Measurements from ENCODE around the gene ECHDC1. TPM values are rescaled to one million over a fixed set of nuclear protein-coding genes. Genes with fewer than 3 reads are reported as not detected.

Gene ECHDC1
- total RNA-seq, 2 experiments from 2014 or later, result 38.6 to 40.2 TPM

- ATAC-seq (ENCODE audit: low read depth), result no peak
- no peak overlapping the region for H3K4me3 Mint-ChIP-seq
- H3K4me1 Mint-ChIP-seq, result peaks cover 6% of the 10 kb centered on the region
- H3K36me3 Mint-ChIP-seq, result peaks cover 11% of the 10 kb centered on the region
- no peaks in the 10 kb centered on the region for H3K9me3 Mint-ChIP-seq
- H3K27me3 Mint-ChIP-seq, result no peaks in the 10 kb centered on the region
- POLR2A ChIA-PET, result no interaction called here
- H3K27ac Mint-ChIP-seq, result no peak overlapping the region
- DNase-seq, result no peak
Measured at GRCh38 chr6:127328043-127328609, 15.3 kb downstream of the ECHDC1 start.

DNA sequence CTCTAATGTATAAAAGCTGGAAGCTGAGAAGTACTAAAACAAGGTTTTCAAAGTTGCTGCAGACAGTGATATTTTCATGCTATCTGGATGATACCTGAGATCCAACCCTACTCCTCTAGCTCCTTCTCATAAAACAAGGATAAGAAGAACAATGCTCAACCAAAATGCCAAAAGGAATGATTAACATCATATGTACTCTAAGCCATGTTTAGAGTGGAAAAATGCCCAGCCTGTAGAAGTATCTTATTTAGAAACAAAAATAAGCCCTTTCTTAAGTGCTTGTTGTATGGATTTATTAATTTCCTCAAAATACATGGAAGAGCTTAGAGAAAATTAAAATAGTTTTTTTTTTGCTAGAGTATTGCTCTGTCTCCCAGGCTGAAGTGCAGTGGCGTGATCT lies 23.7 kb downstream of the ECHDC1 start:
- Mint-ChIP-seq H3K4me1 (no peaks in the 10 kb centered on the region), H3K36me3 (peaks cover 14% of the 10 kb centered on the region), H3K27me3 (no peaks in the 10 kb centered on the region), H3K27ac (no peak overlapping the region), H3K9me3 (no peaks in the 10 kb centered on the region), H3K4me3 (no peak overlapping the region)
- no peak for DNase-seq
- ATAC-seq (ENCODE audit: low read depth), result no peak
- POLR2A ChIA-PET, result no interaction called here

DNA sequence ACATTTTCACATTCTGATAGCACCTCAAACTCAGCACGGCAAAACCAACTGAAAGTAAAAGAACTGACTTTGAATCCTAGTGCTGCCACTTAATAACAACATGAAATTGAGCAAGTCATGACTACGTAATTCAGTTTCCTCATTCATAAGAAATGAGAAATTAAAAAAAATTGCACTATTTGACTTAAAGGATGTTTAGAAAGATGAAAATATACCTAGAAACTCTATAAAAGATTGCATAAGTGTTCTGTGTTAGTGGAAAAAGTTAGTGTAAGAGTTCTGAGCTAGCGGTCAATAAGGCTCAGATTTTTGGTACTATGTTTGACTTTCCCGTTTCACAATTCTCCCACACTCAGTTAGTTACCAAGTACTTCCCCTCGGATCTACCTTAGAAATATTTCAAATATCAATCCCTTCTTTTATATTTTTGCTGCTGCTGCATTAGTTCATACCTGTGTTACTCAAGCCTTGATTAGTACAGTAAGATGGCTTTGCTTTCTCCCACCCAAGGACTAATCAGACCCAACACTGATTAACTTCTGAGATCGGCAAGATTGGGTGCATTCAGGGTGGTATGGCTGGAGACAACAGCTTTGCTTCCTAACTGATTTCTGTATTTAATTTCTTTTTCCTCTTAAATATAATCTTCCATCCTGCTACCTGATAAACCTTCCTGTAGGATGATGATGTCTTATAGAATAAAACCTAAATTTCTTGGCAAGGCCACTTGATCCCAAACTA lies 25.9 kb downstream of the ECHDC1 start:
- H3K27ac Mint-ChIP-seq, result no peak overlapping the region
- no peaks in the 10 kb centered on the region for H3K27me3 Mint-ChIP-seq
- peaks cover 19% of the 10 kb centered on the region for H3K36me3 Mint-ChIP-seq
- H3K4me1 Mint-ChIP-seq, result no peaks in the 10 kb centered on the region
- H3K4me3 Mint-ChIP-seq, result no peak overlapping the region
- POLR2A ChIA-PET, result no interaction called here
- DNase-seq, result no peak
- no peaks in the 10 kb centered on the region for H3K9me3 Mint-ChIP-seq
- no peak for ATAC-seq (ENCODE audit: low read depth)

DNA sequence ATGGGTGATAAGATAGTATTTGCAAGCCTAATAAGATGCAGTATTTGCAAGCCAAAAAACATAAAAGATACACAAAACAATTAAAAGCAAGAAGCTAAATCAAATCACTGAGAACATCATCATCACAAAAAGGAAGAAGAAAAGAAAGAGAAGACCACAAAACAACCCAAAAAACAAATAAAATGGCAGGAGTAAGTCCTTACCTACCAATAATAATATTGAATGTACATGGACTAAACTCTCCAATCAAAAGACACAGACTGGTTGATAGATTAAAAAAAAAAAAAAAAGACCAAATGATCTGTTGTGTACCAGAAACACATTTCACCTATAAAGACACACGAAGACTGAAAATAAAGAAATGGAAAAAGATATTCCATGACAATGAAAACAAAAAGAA lies 37.7 kb downstream of the ECHDC1 start:
- no peak overlapping the region for H3K4me3 Mint-ChIP-seq
- H3K9me3 Mint-ChIP-seq, result peaks cover 13% of the 10 kb centered on the region
- H3K36me3 Mint-ChIP-seq, result peaks cover 39% of the 10 kb centered on the region
- POLR2A ChIA-PET, result no interaction called here
- DNase-seq (no peak), ATAC-seq (ENCODE audit: low read depth) (no peak)
- H3K4me1 Mint-ChIP-seq, result peaks cover 6% of the 10 kb centered on the region
- no peaks in the 10 kb centered on the region for H3K27me3 Mint-ChIP-seq
- no peak overlapping the region for H3K27ac Mint-ChIP-seq

GRCh38 chr6:127303917-127304316 lies 39.5 kb downstream of the ECHDC1 start:
- no peak overlapping the region for H3K27ac Mint-ChIP-seq
- ATAC-seq (ENCODE audit: low read depth) (no peak), DNase-seq (no peak)
- H3K4me3 Mint-ChIP-seq, result no peak overlapping the region
- no peaks in the 10 kb centered on the region for H3K27me3 Mint-ChIP-seq
- H3K9me3 Mint-ChIP-seq, result peaks cover 9% of the 10 kb centered on the region
- H3K36me3 Mint-ChIP-seq, result peaks cover 26% of the 10 kb centered on the region
- POLR2A ChIA-PET, result no interaction called here
- H3K4me1 Mint-ChIP-seq, result peaks cover 5% of the 10 kb centered on the region

DNA sequence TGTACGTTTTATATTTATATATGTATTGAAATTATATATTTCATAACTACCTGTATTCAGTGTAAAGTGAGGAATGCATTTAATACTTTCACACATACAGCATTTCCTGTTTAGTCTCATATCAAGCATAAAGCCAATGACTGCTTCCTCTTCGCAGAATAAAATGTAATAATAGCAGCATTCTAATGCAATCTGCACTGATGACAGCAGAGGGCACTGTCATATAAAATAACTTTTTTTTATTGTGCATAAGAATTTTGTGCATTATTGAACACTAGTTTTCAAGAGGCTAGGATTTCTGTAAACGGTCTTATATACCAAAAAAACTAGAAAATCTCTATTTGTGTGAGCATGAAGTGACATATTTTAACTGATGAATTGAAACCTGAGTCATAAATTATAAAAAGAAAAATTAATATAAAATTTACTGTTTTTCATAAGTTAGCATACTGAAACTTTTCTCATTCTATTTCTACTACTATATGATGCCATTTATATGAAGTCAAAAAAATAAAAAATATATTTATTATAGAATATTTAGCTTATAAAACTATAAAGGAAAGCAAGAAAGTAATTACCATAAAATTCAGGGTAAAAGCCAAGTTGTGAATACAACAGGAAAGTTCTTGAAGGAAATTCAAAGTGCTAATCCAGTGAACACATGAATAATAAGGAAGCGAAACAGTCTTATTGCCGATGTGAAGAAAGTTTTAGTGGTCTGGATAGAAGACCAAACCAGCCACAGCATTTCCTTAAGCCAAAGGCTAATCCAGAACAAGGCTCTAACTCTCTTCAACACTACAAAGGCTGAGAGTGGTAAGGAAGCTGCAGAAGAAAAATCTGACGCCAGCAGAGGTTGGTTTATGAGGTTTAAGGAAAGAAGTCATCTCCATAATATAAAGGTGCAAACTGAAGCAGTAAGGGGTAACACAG lies 40.4 kb downstream of the ECHDC1 start:
- Mint-ChIP-seq H3K27ac (no peak overlapping the region), H3K4me3 (no peak overlapping the region), H3K9me3 (peaks cover 4% of the 10 kb centered on the region), H3K4me1 (peaks cover 5% of the 10 kb centered on the region), H3K27me3 (no peaks in the 10 kb centered on the region), H3K36me3 (peaks cover 16% of the 10 kb centered on the region)
- ATAC-seq (ENCODE audit: low read depth), result peak; percentile 39
- no peak for DNase-seq
- POLR2A ChIA-PET, result no interaction called here

DNA sequence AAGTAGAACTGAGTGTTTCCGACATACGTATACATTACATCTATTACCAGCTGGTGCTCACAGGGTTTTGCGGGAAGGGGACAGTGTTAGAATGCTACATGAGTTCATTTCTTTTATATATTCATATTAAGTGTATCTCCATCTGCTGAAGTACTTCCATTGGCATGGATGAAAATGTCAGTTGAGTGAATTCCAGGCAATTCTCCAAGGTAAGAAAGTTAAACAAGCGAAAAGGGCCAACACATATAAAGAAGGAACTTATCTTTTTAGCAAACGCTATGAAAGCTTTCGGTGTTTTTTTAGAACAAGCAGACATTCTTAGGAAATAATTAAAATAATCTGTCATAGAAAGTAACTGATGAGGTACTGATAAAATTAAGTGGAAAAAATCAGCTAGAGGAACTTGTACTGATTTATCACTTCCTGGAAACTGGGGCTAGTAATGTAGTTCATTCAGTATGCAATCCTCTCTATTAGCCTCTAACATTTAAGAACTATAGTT lies 42.2 kb downstream of the ECHDC1 start:
- Mint-ChIP-seq H3K27me3 (no peaks in the 10 kb centered on the region), H3K4me1 (peaks cover 3% of the 10 kb centered on the region), H3K9me3 (no peaks in the 10 kb centered on the region), H3K4me3 (no peak overlapping the region), H3K27ac (no peak overlapping the region), H3K36me3 (peaks cover 10% of the 10 kb centered on the region)
- POLR2A ChIA-PET, result no interaction called here
- no peak for DNase-seq
- ATAC-seq (ENCODE audit: low read depth), result no peak

DNA sequence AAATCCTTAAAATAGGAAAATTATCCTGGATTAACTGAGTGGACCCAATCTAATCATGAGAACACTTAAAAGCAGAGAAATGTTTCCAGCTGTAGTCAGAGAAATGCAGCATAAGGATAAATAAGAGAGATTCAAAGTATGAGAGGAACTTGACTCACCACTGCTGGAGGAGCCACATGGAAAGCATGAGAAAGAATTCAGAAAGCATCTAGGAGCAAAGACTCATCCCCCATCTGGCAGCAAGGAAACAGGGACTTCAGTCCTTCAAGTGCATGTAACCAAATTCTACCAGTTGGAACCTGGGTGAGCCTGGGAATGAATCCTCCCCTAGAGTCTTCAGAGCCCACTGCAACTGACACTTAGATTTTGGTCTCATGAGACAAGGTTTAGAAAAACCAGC lies 43.0 kb downstream of the ECHDC1 start:
- Mint-ChIP-seq H3K4me1 (peaks cover 3% of the 10 kb centered on the region), H3K9me3 (no peaks in the 10 kb centered on the region), H3K27ac (no peak overlapping the region), H3K27me3 (no peaks in the 10 kb centered on the region), H3K4me3 (no peak overlapping the region), H3K36me3 (peaks cover 4% of the 10 kb centered on the region)
- POLR2A ChIA-PET, result no interaction called here
- DNase-seq (no peak), ATAC-seq (ENCODE audit: low read depth) (no peak)

- DNase-seq (no peak), ATAC-seq (ENCODE audit: low read depth) (no peak)
- Mint-ChIP-seq H3K4me3 (no peak overlapping the region), H3K36me3 (peaks cover 5% of the 10 kb centered on the region), H3K4me1 (peaks cover 3% of the 10 kb centered on the region), H3K27me3 (no peaks in the 10 kb centered on the region), H3K27ac (no peak overlapping the region), H3K9me3 (no peaks in the 10 kb centered on the region)
- POLR2A ChIA-PET, result no interaction called here
Measured at GRCh38 chr6:127299522-127300240, 43.7 kb downstream of the ECHDC1 start.

DNA sequence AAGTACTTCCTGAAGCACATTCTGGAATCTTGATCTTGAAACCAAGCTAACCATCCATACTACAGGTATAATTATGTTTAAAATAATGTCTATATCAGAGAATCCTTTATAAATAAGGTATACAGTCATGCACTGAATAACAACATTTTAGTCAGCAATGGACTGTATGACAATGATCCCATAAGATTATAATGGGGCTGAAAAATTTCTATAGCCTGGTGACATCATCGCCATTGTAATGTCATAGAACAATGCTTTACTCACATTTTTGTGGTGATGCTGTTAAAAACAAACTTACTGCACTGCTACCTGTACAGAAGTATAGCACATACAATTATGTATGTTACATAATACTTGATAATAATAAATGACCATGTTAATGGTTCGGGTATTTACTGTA lies 44.9 kb downstream of the ECHDC1 start:
- Mint-ChIP-seq H3K27me3 (no peaks in the 10 kb centered on the region), H3K9me3 (no peaks in the 10 kb centered on the region), H3K4me1 (peaks cover 5% of the 10 kb centered on the region), H3K4me3 (no peak overlapping the region), H3K27ac (no peak overlapping the region), H3K36me3 (peaks cover 10% of the 10 kb centered on the region)
- ATAC-seq (ENCODE audit: low read depth), result no peak
- DNase-seq, result no peak
- POLR2A ChIA-PET, result no interaction called here

DNA sequence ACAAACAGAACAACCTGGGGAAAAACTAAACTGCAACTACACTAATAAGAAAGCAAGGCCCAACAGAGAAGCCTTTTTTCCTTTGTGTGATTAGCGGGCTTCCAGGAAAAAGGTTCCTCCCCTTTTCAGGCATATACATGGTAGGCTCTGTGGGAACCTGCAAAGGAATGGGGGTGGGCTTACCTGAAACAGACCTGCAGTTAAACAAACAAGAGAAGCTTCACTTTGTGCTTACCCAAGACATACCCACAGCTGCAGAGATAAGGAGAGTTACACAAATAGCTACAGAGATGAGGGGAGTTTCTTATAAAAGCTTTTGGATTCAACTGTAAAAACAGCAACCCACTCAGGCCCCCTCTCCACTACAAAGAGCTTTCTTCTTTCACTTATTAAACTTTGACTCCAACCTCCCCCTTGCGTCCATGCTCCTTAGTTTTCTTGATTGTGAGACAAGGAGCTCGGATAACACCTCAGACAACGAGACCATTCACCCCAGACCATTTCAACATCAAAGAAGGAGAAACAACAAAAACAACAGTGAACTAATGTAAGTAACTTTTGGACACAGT lies 45.8 kb downstream of the ECHDC1 start:
- no peak overlapping the region for H3K4me3 Mint-ChIP-seq
- peaks cover 2% of the 10 kb centered on the region for H3K4me1 Mint-ChIP-seq

GRCh38 chr6:127291495-127291894 lies 51.9 kb downstream of the ECHDC1 start:
- ATAC-seq (ENCODE audit: low read depth) (no peak), DNase-seq (no peak)
- POLR2A ChIA-PET, result no interaction called here
- Mint-ChIP-seq H3K9me3 (no peaks in the 10 kb centered on the region), H3K4me3 (no peak overlapping the region), H3K27me3 (no peaks in the 10 kb centered on the region), H3K4me1 (peaks cover 12% of the 10 kb centered on the region), H3K36me3 (peaks cover 38% of the 10 kb centered on the region), H3K27ac (no peak overlapping the region)

More for the DNA sequence above, 45.8 kb downstream of the ECHDC1 start:
- peaks cover 16% of the 10 kb centered on the region for H3K36me3 Mint-ChIP-seq
- no peaks in the 10 kb centered on the region for H3K9me3 Mint-ChIP-seq
- ATAC-seq (ENCODE audit: low read depth), result no peak
- H3K27ac Mint-ChIP-seq, result no peak overlapping the region
- no peak for DNase-seq
- POLR2A ChIA-PET, result interaction anchor here (0.7 kb wide), 1 partner anchor 1508 kb away, joined by 3 read pairs; no protein-coding TSS in a partner anchor
- H3K27me3 Mint-ChIP-seq, result no peaks in the 10 kb centered on the region

Measured in activated naive CD8-positive, alpha-beta T cell treated with anti-CD3 and anti-CD28 coated beads, Interleukin-2, amount 10 ng/mL, durations not matched to agents 7 days and 5 days (primary cell).